Fibroblast of upper back skin (primary cell): Measurements from ENCODE around the gene TBX1.

Experiments used
- DNase-seq: peaks from one replicate; pipeline ENCODE4 v3.0.0-alpha.2; 2013

The TBX1 gene

GRCh38 chr22:19753996-19754700 is 6.4 kb upstream of the TBX1 start:
- DNase-seq: no peak

- no peak for DNase-seq
Measured at GRCh38 chr22:19754701-19755144, 5.9 kb upstream of the TBX1 start.

DNA sequence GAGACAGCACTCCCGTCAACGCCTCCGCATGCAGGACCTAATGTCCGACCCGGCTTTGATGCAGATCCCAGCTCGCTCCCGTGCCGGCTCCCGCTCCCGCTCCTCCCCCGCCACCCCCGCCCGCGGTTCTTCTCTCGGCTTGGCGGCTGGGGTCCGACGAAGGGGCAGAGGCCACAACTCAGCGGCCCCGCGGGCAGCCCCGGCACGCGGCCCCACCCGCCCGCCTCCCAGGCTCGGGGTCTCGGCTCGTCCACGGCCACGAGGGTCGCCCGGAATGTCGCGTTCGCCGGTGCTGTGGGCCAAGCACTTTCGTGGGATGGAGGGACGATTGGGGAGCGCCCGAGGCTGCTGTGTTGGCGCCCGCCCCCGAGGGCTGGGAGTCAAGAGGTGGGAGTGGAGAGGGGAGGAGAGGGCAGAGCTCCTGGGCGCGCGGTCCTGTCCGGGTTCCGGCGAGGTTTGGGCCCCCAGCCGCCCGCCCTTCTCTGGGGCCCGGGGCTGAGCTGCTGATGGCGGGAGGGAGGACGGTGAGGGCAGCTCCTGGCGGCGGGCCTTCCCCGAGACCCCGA is 5.3 kb upstream of the TBX1 start:
- DNase-seq: no peak

GRCh38 chr22:19755722-19756287 is 4.8 kb upstream of the TBX1 start:
- no peak for DNase-seq

GRCh38 chr22:19756288-19757128 is 4.1 kb upstream of the TBX1 start:
- DNase-seq: no peak

- no peak for DNase-seq
Measured at GRCh38 chr22:19757140-19757984, 3.2 kb upstream of the TBX1 start.

GRCh38 chr22:19757985-19758895 is 2.3 kb upstream of the TBX1 start:
- no peak for DNase-seq

DNA sequence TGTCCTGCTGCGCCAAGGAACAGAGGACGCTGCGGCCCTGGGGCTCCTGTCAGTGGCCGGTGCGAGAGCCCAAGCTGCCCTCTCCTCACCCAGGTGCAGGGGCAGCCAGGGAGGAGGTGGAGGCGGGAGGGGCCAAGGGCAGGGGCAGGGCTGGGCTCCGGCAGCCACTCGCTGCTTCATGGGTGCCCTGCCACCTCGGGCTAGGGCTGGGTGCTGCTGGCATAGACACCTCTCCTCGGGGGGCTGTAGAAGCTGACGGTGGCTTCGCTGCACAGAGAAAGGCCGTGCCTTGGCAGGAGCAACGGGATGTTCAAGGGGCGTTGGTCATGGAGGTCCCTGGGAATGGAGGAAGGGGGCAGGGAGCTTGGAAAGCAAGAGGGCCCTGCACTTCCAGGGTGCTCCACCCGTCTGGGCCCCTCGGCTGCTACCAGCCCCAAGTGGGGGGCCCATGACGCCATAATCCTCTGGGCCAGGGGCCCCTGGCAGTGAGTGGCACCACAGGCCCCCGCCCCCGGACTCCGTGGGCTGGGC is 1.6 kb upstream of the TBX1 start:
- DNase-seq: no peak

- no peak for DNase-seq
Measured at GRCh38 chr22:19759427-19760057, 1.0 kb upstream of the TBX1 start.

DNA sequence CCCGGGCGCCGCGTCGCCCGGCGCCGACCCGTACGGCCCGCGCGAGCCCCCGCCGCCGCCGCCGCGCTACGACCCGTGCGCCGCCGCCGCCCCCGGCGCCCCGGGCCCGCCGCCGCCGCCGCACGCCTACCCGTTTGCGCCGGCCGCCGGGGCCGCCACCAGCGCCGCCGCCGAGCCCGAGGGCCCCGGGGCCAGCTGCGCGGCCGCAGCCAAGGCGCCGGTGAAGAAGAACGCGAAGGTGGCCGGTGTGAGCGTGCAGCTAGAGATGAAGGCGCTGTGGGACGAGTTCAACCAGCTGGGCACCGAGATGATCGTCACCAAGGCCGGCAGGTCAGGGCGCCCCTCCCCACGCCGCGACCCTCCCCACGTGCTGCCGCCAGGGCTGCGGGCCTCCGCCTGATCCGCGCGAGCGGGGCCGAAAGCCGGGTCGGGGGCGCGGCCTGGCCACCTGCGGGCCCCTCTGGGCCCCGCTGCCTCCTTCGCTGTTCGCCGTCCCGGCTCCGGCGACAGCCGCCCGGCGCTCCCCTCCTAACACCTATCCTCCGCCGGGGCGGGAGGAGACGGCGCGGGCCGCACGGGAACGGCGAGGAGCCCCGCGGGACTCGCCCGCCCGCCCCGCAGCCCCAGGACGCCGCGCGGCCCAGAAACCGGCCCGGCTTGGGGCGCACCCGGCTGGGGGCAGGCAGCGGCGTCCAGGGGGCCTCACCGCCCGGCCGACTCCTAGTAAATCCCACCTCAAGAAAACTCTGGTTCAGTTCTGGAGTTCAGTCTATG is 560 bp downstream of the TBX1 start:
- no peak for DNase-seq

DNA sequence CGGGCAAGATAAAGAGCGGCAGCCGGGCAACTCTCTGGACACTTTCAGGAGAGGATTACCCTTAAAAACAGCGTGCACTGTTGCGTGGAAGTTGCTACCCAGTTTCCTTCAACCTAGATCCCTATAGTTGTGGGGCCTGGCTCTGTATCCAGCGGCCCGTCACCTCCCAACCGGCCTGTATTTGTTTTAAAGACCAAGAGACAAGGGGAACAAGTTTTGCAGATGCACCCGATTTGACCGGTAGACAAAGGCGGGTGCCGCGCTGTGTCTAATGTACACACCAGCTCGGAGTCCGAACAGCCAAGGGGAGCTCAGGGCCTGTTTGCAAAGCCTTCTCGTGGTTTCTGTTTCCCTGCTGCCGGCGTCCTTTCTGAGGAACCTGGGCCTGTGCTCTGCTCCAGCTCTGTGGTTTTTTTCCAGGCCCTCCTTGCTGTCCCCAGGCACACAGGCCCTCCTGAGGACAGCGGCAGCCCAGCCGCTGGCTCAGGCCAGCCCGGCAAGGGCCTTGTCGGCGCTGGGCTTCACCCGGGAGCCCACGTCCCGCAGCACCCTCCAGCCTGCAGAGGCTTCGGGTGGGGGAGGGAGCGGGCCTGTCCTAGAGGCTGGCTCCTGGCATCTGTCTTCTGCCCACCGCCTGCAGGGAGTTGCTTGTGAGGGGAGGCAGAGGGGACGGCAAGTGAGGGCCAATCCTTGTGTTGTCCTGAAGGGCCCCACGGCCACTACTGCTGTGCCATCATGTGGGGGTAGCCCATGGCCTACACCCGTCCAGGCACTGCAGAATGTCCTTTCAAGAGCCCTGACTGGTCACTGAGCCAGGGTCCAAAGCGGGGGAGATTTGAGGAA is 1.4 kb downstream of the TBX1 start:
- no peak for DNase-seq

- DNase-seq: no peak
Measured at GRCh38 chr22:19762568-19763457, 2.2 kb downstream of the TBX1 start.

- DNase-seq: no peak
Measured at GRCh38 chr22:19763458-19764298, 3.1 kb downstream of the TBX1 start.

GRCh38 chr22:19764299-19764593 is 3.7 kb downstream of the TBX1 start:
- DNase-seq: no peak

- no peak for DNase-seq
Measured at GRCh38 chr22:19764636-19765476, 4.3 kb downstream of the TBX1 start.
